GM23338 (cell line): Measurements from ENCODE around the gene CD300LB. TPM values are rescaled to one million over a fixed set of nuclear protein-coding genes. Genes with fewer than 3 reads are reported as not detected.

ENCODE experiments used
- ATAC-seq: fragments of 200-7000 bp; cut with Tn5 transposase; 3 replicates; pipeline ENCODE4 v1.9.1; 2020
- DNase-seq: peaks from one replicate; pipeline ENCODE4 v3.0.0-alpha.2; 2015; ENCODE audit warnings: low spot score
- H2AFZ ChIP-seq: fragments of 200-600 bp; sonication (generic); 2 replicates; pipeline ENCODE4 v1.8.0; 2016; ENCODE audit warnings: antibody characterized with exemption, mild to moderate bottlenecking, moderate library complexity
- H3F3A ChIP-seq: fragments of 200-600 bp; sonication (generic); replicated peaks from 2 replicates; pipeline ENCODE4 v1.8.0; 2017; ENCODE audit warnings: antibody characterized with exemption, mixed run types, low read depth
- H3K27ac ChIP-seq: fragments of 200-600 bp; sonication (generic); 2 replicates; pipeline ENCODE4 v1.6.1; 2016; ENCODE audit warnings: low read depth
- H3K27me3 ChIP-seq: fragments of 200-600 bp; sonication (generic); 2 replicates; pipeline ENCODE4 v1.8.0; 2016; ENCODE audit warnings: mild to moderate bottlenecking, mixed run types, moderate library complexity; ENCODE audit not compliant: insufficient read depth
- H3K36me3 ChIP-seq: fragments of 200-600 bp; sonication (generic); 2 replicates; pipeline ENCODE4 v1.8.0; 2016; ENCODE audit warnings: mild to moderate bottlenecking; ENCODE audit not compliant: insufficient read depth
- H3K4me1 ChIP-seq: fragments of 200-600 bp; sonication (generic); 2 replicates; pipeline ENCODE4 v1.8.0; 2016; ENCODE audit warnings: mild to moderate bottlenecking, moderate library complexity; ENCODE audit not compliant: insufficient read depth
- H3K4me2 ChIP-seq: fragments of 200-600 bp; sonication (generic); 2 replicates; pipeline ENCODE4 v1.7.1; 2017; ENCODE audit warnings: mixed run types
- H3K4me3 ChIP-seq: fragments of 200-600 bp; sonication (generic); 2 replicates; pipeline ENCODE4 v1.6.1; 2016; ENCODE audit warnings: mixed run types
- H3K79me2 ChIP-seq: fragments of 200-600 bp; sonication (generic); replicated peaks from 2 replicates; pipeline ENCODE4 v1.8.0; 2017; ENCODE audit warnings: mild to moderate bottlenecking; ENCODE audit not compliant: insufficient read depth
- H3K9me2 ChIP-seq: fragments of 200-600 bp; sonication (generic); 2 replicates; pipeline ENCODE4 v1.8.0; 2017; ENCODE audit not compliant: insufficient read depth
- H4K20me1 ChIP-seq: fragments of 200-600 bp; sonication (generic); replicated peaks from 2 replicates; pipeline ENCODE4 v1.8.0; 2017; ENCODE audit warnings: mild to moderate bottlenecking; ENCODE audit not compliant: insufficient read depth
- H3K27ac Mint-ChIP-seq: 2 replicates; pipeline ENCODE4 v1.8.0; 2020; ENCODE audit warnings: inconsistent platforms, mild to moderate bottlenecking, moderate library complexity, mixed read lengths
- H3K27me3 Mint-ChIP-seq: 3 replicates; pipeline ENCODE4 v1.8.0; 2022; ENCODE audit warnings: low read depth, mild to moderate bottlenecking, moderate library complexity, mixed read lengths, inconsistent platforms; ENCODE audit not compliant: insufficient read depth, poor library complexity
- H3K36me3 Mint-ChIP-seq: 3 replicates; pipeline ENCODE4 v1.8.0; 2021; ENCODE audit warnings: low read depth, mild to moderate bottlenecking, inconsistent platforms, moderate library complexity, mixed read lengths
- H3K4me1 Mint-ChIP-seq: 3 replicates; pipeline ENCODE4 v1.8.0; 2020; ENCODE audit warnings: mild to moderate bottlenecking, inconsistent platforms, mixed read lengths
- H3K4me3 Mint-ChIP-seq: 3 replicates; pipeline ENCODE4 v1.8.0; 2021; ENCODE audit warnings: moderate library complexity, mild to moderate bottlenecking, inconsistent platforms, mixed read lengths
- H3K9me3 Mint-ChIP-seq: 3 replicates; pipeline ENCODE4 v1.8.0; 2020; ENCODE audit warnings: moderate library complexity, mild to moderate bottlenecking, inconsistent platforms, mixed read lengths
- CREB1 ChIP-seq: fragments of 250-450 bp; sonication (Bioruptor Pico); IDR thresholded peaks from 2 replicates; pipeline ENCODE4 v1.5.0; 2020; ENCODE audit warnings: low read depth, mild to moderate bottlenecking, moderate library complexity
- JUNB ChIP-seq: IDR thresholded peaks from one replicate; pipeline ENCODE4 v1.6.1; 2016; ENCODE audit warnings: antibody characterized with exemption; ENCODE audit not compliant: unreplicated experiment
- NANOG ChIP-seq: IDR thresholded peaks from 2 replicates; pipeline ENCODE4 v1.6.1; 2016; ENCODE audit warnings: antibody characterized with exemption, borderline replicate concordance
- REST ChIP-seq: IDR thresholded peaks from one replicate; pipeline ENCODE4 v1.6.1; 2018; ENCODE audit warnings: antibody characterized with exemption; ENCODE audit not compliant: unreplicated experiment
- STAT1 ChIP-seq: IDR thresholded peaks from one replicate; pipeline ENCODE4 v1.6.1; 2016; ENCODE audit warnings: antibody characterized with exemption; ENCODE audit not compliant: unreplicated experiment
- polyA plus RNA-seq: library from polyadenylated mRNA; unstranded; fragments of >200 nt; fragmentation: Nextera tagmentation; extraction: Ambion mirVana; gene quantifications from 2 replicates; pipeline ENCODE4 v1.2.1, GENCODE V29; 2016
- total RNA-seq: library from RNA; depleted of rRNA; stranded (reverse); fragments of >200 nt; shearing (Covaris generic); gene quantifications from 2 replicates; pipeline ENCODE4 v1.2.3, GENCODE V29; 2014
- TF ChIP-seq, protein P1 (sequence below): fragments of 250-450 bp; sonication (Bioruptor Pico); IDR thresholded peaks from 2 replicates; pipeline ENCODE4 v1.5.0; 2020; ENCODE audit warnings: mild to moderate bottlenecking, moderate library complexity
- TF ChIP-seq, protein P2 (sequence below), 2 experiments: fragments of 200-600 bp in 1 of 2; sonication (generic) in 1 of 2; conservative IDR thresholded peaks; 2 replicates each; pipeline versions ENCODE4 v1.5.1 to v1.6.1; 2016 to 2017; ENCODE audit warnings: antibody characterized with exemption in 2 of 2, low read depth in 2 of 2, mild to moderate bottlenecking in 2 of 2, moderate library complexity in 1 of 2

The CD300LB gene
- total and polyA plus RNA-seq, 2 experiments from 2014 or later: not detected

GRCh38 chr17:74542166-74542565 lies 10.9 kb upstream of the CD300LB start:
- H3K79me2 ChIP-seq: no peaks in the 10 kb centered on the region
- Mint-ChIP-seq H3K36me3 (no peaks in the 10 kb centered on the region), H3K27me3 (peaks cover 17% of the 10 kb centered on the region), H3K4me1 (no peaks in the 10 kb centered on the region; the same call in 2 of the 3 replicates), H3K27ac (no peak overlapping the region), H3K4me3 (no peak overlapping the region), H3K9me3 (no peaks in the 10 kb centered on the region; the same call in 2 of the 3 replicates)
- no peaks in the 10 kb centered on the region for H3F3A ChIP-seq
- H3K4me1 ChIP-seq: no peaks in the 10 kb centered on the region
- no peaks in the 10 kb centered on the region for H3K27me3 ChIP-seq
- no peak overlapping the region for H3K4me3 ChIP-seq
- no peak overlapping the region for H3K27ac ChIP-seq
- no peak overlapping the region for H3K4me2 ChIP-seq
- H3K36me3 ChIP-seq: no peaks in the 10 kb centered on the region
- DNase-seq: no peak
- no peak for ATAC-seq
- no peak for TF ChIP-seq JUNB
- H2AFZ ChIP-seq: no peak overlapping the region
- no peaks in the 10 kb centered on the region for H4K20me1 ChIP-seq
- H3K9me2 ChIP-seq: no peaks in the 10 kb centered on the region

- H3K27ac ChIP-seq: no peak overlapping the region
- H3K4me1 Mint-ChIP-seq: no peaks in the 10 kb centered on the region; the same call in 2 of the 3 replicates
- no peaks in the 10 kb centered on the region for H3K9me2 ChIP-seq
- no peak overlapping the region for H3K4me2 ChIP-seq
- H3K4me1 ChIP-seq: no peaks in the 10 kb centered on the region
- H3K36me3 ChIP-seq: no peaks in the 10 kb centered on the region
- no peak overlapping the region for H3K27ac Mint-ChIP-seq
- H3F3A ChIP-seq: no peaks in the 10 kb centered on the region
- ATAC-seq (no peak), DNase-seq (no peak)
- no peaks in the 10 kb centered on the region for H4K20me1 ChIP-seq
- no peak overlapping the region for H3K4me3 Mint-ChIP-seq
- H3K79me2 ChIP-seq: no peaks in the 10 kb centered on the region
- no peaks in the 10 kb centered on the region for H3K27me3 ChIP-seq
- no peaks in the 10 kb centered on the region; the same call in 2 of the 3 replicates for H3K9me3 Mint-ChIP-seq
- peaks cover 18% of the 10 kb centered on the region for H3K27me3 Mint-ChIP-seq
- no peaks in the 10 kb centered on the region for H3K36me3 Mint-ChIP-seq
- no peak overlapping the region for H2AFZ ChIP-seq
- H3K4me3 ChIP-seq: no peak overlapping the region
- no peak for TF ChIP-seq CREB1 (CRISPR knock-in tag)
- TF ChIP-seq JUNB: no peak
- TF ChIP-seq STAT1: no peak
- no peak for TF ChIP-seq NANOG
- TF ChIP-seq, protein P1, sequence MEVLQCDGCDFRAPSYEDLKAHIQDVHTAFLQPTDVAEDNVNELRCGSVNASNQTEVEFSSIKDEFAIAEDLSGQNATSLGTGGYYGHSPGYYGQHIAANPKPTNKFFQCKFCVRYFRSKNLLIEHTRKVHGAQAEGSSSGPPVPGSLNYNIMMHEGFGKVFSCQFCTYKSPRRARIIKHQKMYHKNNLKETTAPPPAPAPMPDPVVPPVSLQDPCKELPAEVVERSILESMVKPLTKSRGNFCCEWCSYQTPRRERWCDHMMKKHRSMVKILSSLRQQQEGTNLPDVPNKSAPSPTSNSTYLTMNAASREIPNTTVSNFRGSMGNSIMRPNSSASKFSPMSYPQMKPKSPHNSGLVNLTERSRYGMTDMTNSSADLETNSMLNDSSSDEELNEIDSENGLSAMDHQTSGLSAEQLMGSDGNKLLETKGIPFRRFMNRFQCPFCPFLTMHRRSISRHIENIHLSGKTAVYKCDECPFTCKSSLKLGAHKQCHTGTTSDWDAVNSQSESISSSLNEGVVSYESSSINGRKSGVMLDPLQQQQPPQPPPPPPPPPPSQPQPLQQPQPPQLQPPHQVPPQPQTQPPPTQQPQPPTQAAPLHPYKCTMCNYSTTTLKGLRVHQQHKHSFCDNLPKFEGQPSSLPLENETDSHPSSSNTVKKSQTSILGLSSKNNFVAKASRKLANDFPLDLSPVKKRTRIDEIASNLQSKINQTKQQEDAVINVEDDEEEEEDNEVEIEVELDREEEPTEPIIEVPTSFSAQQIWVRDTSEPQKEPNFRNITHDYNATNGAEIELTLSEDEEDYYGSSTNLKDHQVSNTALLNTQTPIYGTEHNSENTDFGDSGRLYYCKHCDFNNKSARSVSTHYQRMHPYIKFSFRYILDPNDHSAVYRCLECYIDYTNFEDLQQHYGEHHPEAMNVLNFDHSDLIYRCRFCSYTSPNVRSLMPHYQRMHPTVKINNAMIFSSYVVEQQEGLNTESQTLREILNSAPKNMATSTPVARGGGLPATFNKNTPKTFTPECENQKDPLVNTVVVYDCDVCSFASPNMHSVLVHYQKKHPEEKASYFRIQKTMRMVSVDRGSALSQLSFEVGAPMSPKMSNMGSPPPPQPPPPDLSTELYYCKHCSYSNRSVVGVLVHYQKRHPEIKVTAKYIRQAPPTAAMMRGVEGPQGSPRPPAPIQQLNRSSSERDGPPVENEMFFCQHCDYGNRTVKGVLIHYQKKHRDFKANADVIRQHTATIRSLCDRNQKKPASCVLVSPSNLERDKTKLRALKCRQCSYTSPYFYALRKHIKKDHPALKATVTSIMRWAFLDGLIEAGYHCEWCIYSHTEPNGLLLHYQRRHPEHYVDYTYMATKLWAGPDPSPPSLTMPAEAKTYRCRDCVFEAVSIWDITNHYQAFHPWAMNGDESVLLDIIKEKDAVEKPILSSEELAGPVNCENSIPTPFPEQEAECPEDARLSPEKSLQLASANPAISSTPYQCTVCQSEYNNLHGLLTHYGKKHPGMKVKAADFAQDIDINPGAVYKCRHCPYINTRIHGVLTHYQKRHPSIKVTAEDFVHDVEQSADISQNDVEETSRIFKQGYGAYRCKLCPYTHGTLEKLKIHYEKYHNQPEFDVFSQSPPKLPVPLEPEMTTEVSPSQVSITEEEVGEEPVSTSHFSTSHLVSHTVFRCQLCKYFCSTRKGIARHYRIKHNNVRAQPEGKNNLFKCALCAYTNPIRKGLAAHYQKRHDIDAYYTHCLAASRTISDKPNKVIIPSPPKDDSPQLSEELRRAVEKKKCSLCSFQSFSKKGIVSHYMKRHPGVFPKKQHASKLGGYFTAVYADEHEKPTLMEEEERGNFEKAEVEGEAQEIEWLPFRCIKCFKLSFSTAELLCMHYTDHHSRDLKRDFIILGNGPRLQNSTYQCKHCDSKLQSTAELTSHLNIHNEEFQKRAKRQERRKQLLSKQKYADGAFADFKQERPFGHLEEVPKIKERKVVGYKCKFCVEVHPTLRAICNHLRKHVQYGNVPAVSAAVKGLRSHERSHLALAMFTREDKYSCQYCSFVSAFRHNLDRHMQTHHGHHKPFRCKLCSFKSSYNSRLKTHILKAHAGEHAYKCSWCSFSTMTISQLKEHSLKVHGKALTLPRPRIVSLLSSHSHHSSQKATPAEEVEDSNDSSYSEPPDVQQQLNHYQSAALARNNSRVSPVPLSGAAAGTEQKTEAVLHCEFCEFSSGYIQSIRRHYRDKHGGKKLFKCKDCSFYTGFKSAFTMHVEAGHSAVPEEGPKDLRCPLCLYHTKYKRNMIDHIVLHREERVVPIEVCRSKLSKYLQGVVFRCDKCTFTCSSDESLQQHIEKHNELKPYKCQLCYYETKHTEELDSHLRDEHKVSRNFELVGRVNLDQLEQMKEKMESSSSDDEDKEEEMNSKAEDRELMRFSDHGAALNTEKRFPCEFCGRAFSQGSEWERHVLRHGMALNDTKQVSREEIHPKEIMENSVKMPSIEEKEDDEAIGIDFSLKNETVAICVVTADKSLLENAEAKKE: no peak
- no peak for TF ChIP-seq REST
- TF ChIP-seq, protein P2, sequence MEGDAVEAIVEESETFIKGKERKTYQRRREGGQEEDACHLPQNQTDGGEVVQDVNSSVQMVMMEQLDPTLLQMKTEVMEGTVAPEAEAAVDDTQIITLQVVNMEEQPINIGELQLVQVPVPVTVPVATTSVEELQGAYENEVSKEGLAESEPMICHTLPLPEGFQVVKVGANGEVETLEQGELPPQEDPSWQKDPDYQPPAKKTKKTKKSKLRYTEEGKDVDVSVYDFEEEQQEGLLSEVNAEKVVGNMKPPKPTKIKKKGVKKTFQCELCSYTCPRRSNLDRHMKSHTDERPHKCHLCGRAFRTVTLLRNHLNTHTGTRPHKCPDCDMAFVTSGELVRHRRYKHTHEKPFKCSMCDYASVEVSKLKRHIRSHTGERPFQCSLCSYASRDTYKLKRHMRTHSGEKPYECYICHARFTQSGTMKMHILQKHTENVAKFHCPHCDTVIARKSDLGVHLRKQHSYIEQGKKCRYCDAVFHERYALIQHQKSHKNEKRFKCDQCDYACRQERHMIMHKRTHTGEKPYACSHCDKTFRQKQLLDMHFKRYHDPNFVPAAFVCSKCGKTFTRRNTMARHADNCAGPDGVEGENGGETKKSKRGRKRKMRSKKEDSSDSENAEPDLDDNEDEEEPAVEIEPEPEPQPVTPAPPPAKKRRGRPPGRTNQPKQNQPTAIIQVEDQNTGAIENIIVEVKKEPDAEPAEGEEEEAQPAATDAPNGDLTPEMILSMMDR (conservative IDR thresholded peaks at IDR 0.05; ENCODE audit: low read depth in 2 of 2): no peak
Observed at GRCh38 chr17:74541176-74542111, 10.2 kb upstream of the CD300LB start.
